MM.1S (cell line): ENCODE measurements around the gene ZBTB7A.

Experiments used
- DNase-seq: peaks from one replicate; pipeline ENCODE4 v3.0.0-alpha.2; 2015
- H2AFZ ChIP-seq: fragments of 300-600 bp; sonication (generic); 2 replicates; pipeline ENCODE4 v1.6.0; 2016; ENCODE audit warnings: antibody characterized with exemption, low read length
- H3F3A ChIP-seq: fragments of 300-600 bp; sonication (generic); 2 replicates; pipeline ENCODE4 v1.6.1; 2016; ENCODE audit warnings: mild to moderate bottlenecking, antibody characterized with exemption, low read length, moderate library complexity, mixed read lengths; ENCODE audit not compliant: insufficient read depth
- H3K27ac ChIP-seq: fragments of 300-600 bp; sonication (generic); 2 replicates; pipeline ENCODE4 v1.5.1; 2016; ENCODE audit warnings: mild to moderate bottlenecking, low read length
- H3K27me3 ChIP-seq: fragments of 300-600 bp; sonication (generic); replicated peaks from 2 replicates; pipeline ENCODE4 v1.6.0; 2016; ENCODE audit warnings: low read length; ENCODE audit not compliant: insufficient read depth
- H3K36me3 ChIP-seq: fragments of 300-600 bp; sonication (generic); replicated peaks from 2 replicates; pipeline ENCODE4 v1.6.1; 2016; ENCODE audit warnings: mild to moderate bottlenecking, low read length, mixed read lengths; ENCODE audit not compliant: insufficient read depth
- H3K4me1 ChIP-seq: fragments of 300-600 bp; sonication (generic); 2 replicates; pipeline ENCODE4 v1.6.1; 2016; ENCODE audit warnings: low read length, mixed read lengths
- H3K4me2 ChIP-seq: fragments of 300-600 bp; sonication (generic); 2 replicates; pipeline ENCODE4 v1.6.0; 2016; ENCODE audit warnings: low read depth, low read length
- H3K4me3 ChIP-seq: fragments of 300-600 bp; sonication (generic); 2 replicates; pipeline ENCODE4 v1.5.1; 2016; ENCODE audit warnings: low read length, mixed read lengths
- H3K79me2 ChIP-seq: fragments of 300-600 bp; sonication (generic); 2 replicates; pipeline ENCODE4 v1.6.1; 2016; ENCODE audit warnings: mixed run types, low read length, mixed read lengths
- H3K9ac ChIP-seq: fragments of 300-600 bp; sonication (generic); 2 replicates; pipeline ENCODE4 v1.6.1; 2016; ENCODE audit warnings: low read length, mixed read lengths
- H3K9me2 ChIP-seq: fragments of 300-600 bp; sonication (generic); replicated peaks from 2 replicates; pipeline ENCODE4 v1.6.1; 2016; ENCODE audit warnings: mild to moderate bottlenecking, low read length, mixed read lengths; ENCODE audit not compliant: insufficient read depth
- H3K9me3 ChIP-seq: fragments of 300-600 bp; sonication (generic); replicated peaks from 2 replicates; pipeline ENCODE4 v1.6.1; 2016; ENCODE audit warnings: mild to moderate bottlenecking, low read length, mixed read lengths; ENCODE audit not compliant: insufficient read depth
- H4K20me1 ChIP-seq: fragments of 300-600 bp; sonication (generic); 2 replicates; pipeline ENCODE4 v1.6.1; 2016; ENCODE audit warnings: mild to moderate bottlenecking, low read length, moderate library complexity, mixed read lengths; ENCODE audit not compliant: insufficient read depth
- CTCF ChIP-seq: fragments of 300-600 bp; sonication (generic); IDR thresholded peaks from 2 replicates; pipeline ENCODE4 v1.5.1; 2016; ENCODE audit warnings: antibody characterized with exemption, low read length, mixed read lengths
- EZH2 ChIP-seq: fragments of 300-600 bp; sonication (generic); optimal IDR thresholded peaks from 2 replicates; pipeline ENCODE3; 2017; ENCODE audit warnings: low read depth, mild to moderate bottlenecking, antibody characterized with exemption, low read length, mixed read lengths
- EZH2phosphoT487 ChIP-seq: fragments of 300-600 bp; sonication (generic); IDR thresholded peaks from 2 replicates; pipeline ENCODE4 v1.6.1; 2018; ENCODE audit warnings: antibody characterized with exemption, low read length

Gene ZBTB7A

GRCh38 chr19:4058693-4059452 is 7.8 kb downstream of the ZBTB7A start:
- no peaks in the 10 kb centered on the region for H3F3A ChIP-seq
- H3K9me2 ChIP-seq, result no peaks in the 10 kb centered on the region
- no peak overlapping the region for H3K9ac ChIP-seq
- no peak overlapping the region for H3K4me3 ChIP-seq
- no peak for TF ChIP-seq EZH2phosphoT487
- no peak for TF ChIP-seq CTCF
- no peak for TF ChIP-seq EZH2
- no peak overlapping the region for H2AFZ ChIP-seq
- peaks cover 96% of the 10 kb centered on the region for H3K79me2 ChIP-seq
- no peak for DNase-seq
- H3K27me3 ChIP-seq, result no peaks in the 10 kb centered on the region
- no peak overlapping the region for H3K27ac ChIP-seq
- H3K9me3 ChIP-seq, result no peaks in the 10 kb centered on the region
- no peaks in the 10 kb centered on the region for H3K4me1 ChIP-seq
- peaks cover 1% of the 10 kb centered on the region; the same call in 1 of the 2 replicates for H3K36me3 ChIP-seq
- H4K20me1 ChIP-seq, result peaks cover 53% of the 10 kb centered on the region
- no peak overlapping the region for H3K4me2 ChIP-seq

- H3K27ac ChIP-seq, result no peak overlapping the region
- peaks cover 96% of the 10 kb centered on the region for H3K79me2 ChIP-seq
- no peak overlapping the region for H3K4me3 ChIP-seq
- no peaks in the 10 kb centered on the region for H3F3A ChIP-seq
- no peaks in the 10 kb centered on the region for H3K4me1 ChIP-seq
- no peaks in the 10 kb centered on the region for H3K9me3 ChIP-seq
- no peaks in the 10 kb centered on the region for H3K9me2 ChIP-seq
- H3K4me2 ChIP-seq, result no peak overlapping the region
- no peak overlapping the region for H2AFZ ChIP-seq
- no peak for TF ChIP-seq EZH2
- no peak for TF ChIP-seq EZH2phosphoT487
- TF ChIP-seq CTCF, result no peak
- no peaks in the 10 kb centered on the region for H3K27me3 ChIP-seq
- H4K20me1 ChIP-seq, result peaks cover 49% of the 10 kb centered on the region
- H3K36me3 ChIP-seq, result peaks cover 9% of the 10 kb centered on the region; the same call in 1 of the 2 replicates
- DNase-seq, result no peak
- no peak overlapping the region for H3K9ac ChIP-seq
These were observed 8.6 kb downstream of the ZBTB7A start for GRCh38 chr19:4057931-4058692.

GRCh38 chr19:4055209-4055552 is 11.5 kb downstream of the ZBTB7A start:
- no peak for DNase-seq
- Histone ChIP-seq H3K27ac (no peak overlapping the region), H3K27me3 (no peaks in the 10 kb centered on the region), H2AFZ (no peak overlapping the region), H4K20me1 (peaks cover 42% of the 10 kb centered on the region), H3K4me1 (no peaks in the 10 kb centered on the region), H3K4me3 (no peak overlapping the region), H3K9ac (no peak overlapping the region), H3K9me2 (no peaks in the 10 kb centered on the region), H3K79me2 (peaks cover 93% of the 10 kb centered on the region), H3K4me2 (no peak overlapping the region), H3K9me3 (no peaks in the 10 kb centered on the region), H3K36me3 (peaks cover 13% of the 10 kb centered on the region), H3F3A (no peaks in the 10 kb centered on the region)
- TF ChIP-seq EZH2phosphoT487, result no peak
- TF ChIP-seq EZH2, result no peak
- TF ChIP-seq CTCF, result no peak
